ENCODE results near the gene AGRP.
"Not testable (repeated sequence)": the region's sequence is repeated elsewhere in the genome, so short reads cannot be mapped to it uniquely, and the experiment has no call there.

The AGRP gene

GRCh38 chr16:67504031-67505021, 21.0 kb upstream of the AGRP start:
- in situ Hi-C loops (cut with HindIII; ENCODE audit: low sequenced_read_pairs), result no loop called here

- in situ Hi-C loops (cut with HindIII; ENCODE audit: low sequenced_read_pairs), result no loop called here
Observed at GRCh38 chr16:67499106-67499505, 15.8 kb upstream of the AGRP start.

GRCh38 chr16:67490335-67491096, 7.2 kb upstream of the AGRP start:
- in situ Hi-C loops (cut with HindIII; ENCODE audit: low sequenced_read_pairs), result no loop called here

GRCh38 chr16:67489401-67490083, 6.2 kb upstream of the AGRP start:
- in situ Hi-C loops (cut with HindIII; ENCODE audit: low sequenced_read_pairs), result no loop called here

GRCh38 chr16:67487561-67487960, 4.2 kb upstream of the AGRP start:
- in situ Hi-C loops (cut with HindIII; ENCODE audit: low sequenced_read_pairs), result not testable (repeated sequence)

- in situ Hi-C loops (cut with HindIII; ENCODE audit: low sequenced_read_pairs), result no loop called here
Observed at GRCh38 chr16:67486805-67487204, 3.5 kb upstream of the AGRP start.

- in situ Hi-C loops (cut with HindIII; ENCODE audit: low sequenced_read_pairs), result loop anchor here (5.0 kb wide), 1 partner anchor 103 kb away; no protein-coding TSS in a partner anchor
Observed at GRCh38 chr16:67483731-67484525, 581 bp upstream of the AGRP start.

GRCh38 chr16:67482233-67482924, 968 bp downstream of the AGRP start:
- in situ Hi-C loops (cut with HindIII; ENCODE audit: low sequenced_read_pairs), result loop anchor here (5.0 kb wide), 1 partner anchor 105 kb away; no protein-coding TSS in a partner anchor

- in situ Hi-C loops (cut with HindIII; ENCODE audit: low sequenced_read_pairs), result loop anchor here (5.0 kb wide), 1 partner anchor 106 kb away; no protein-coding TSS in a partner anchor
Observed at GRCh38 chr16:67481561-67482232, 1.6 kb downstream of the AGRP start.

- in situ Hi-C loops (cut with HindIII; ENCODE audit: low sequenced_read_pairs), result loop anchor here (5.0 kb wide), 1 partner anchor 106 kb away; no protein-coding TSS in a partner anchor
Observed at GRCh38 chr16:67480833-67481560, 2.4 kb downstream of the AGRP start, which contains the start of gene ATP6V0D1. Gene ATP6V0D1, minus strand, starts transcription at chr16:67481157. Its CDS starts 71 bp downstream, at chr16:67481086.

GRCh38 chr16:67477960-67478554, 5.3 kb downstream of the AGRP start:
- in situ Hi-C loops (cut with HindIII; ENCODE audit: low sequenced_read_pairs), result no loop called here

- in situ Hi-C loops (cut with HindIII; ENCODE audit: low sequenced_read_pairs), result no loop called here
Observed at GRCh38 chr16:67474551-67475455, 8.5 kb downstream of the AGRP start.

GRCh38 chr16:67471758-67472384, 11.5 kb downstream of the AGRP start:
- in situ Hi-C loops (cut with HindIII; ENCODE audit: low sequenced_read_pairs), result no loop called here

- in situ Hi-C loops (cut with HindIII; ENCODE audit: low sequenced_read_pairs), result no loop called here
Observed at GRCh38 chr16:67470359-67470758, 13.0 kb downstream of the AGRP start.

GRCh38 chr16:67468731-67469130, 14.6 kb downstream of the AGRP start:
- in situ Hi-C loops (cut with HindIII; ENCODE audit: low sequenced_read_pairs), result no loop called here

- in situ Hi-C loops (cut with HindIII; ENCODE audit: low sequenced_read_pairs), result no loop called here
Observed at GRCh38 chr16:67466581-67466980, 16.8 kb downstream of the AGRP start.
